Panc1 (cell line): Measurements from ENCODE around the gene ZNRF3. TPM values are rescaled to one million over a fixed set of nuclear protein-coding genes. Genes with fewer than 3 reads are reported as not detected.

Experiments used
- ATAC-seq: fragments of 200-7000 bp; cut with Tn5 transposase; 2 replicates; pipeline ENCODE4 v1.9.1; 2020; ENCODE audit warnings: mild to moderate bottlenecking, moderate library complexity
- BruUV-seq: library from RNA; stranded (reverse); fragments of 400-500 nt; replicated peaks from 2 replicates; lab custom pipeline; 2021; lab: Mats Ljungman, UMichigan
- CTCF ChIA-PET: fragments of 300-600 bp; sonication (Branson Sonifier 250); formaldehyde crosslinking; loops from one replicate; lab custom pipeline; 2022; ENCODE audit warnings: antibody characterized with exemption; lab: Charles Lee
- POLR2A ChIA-PET: fragments of 300-600 bp; sonication (Branson Sonifier 250); formaldehyde crosslinking; loops from one replicate; lab custom pipeline; 2022; ENCODE audit warnings: antibody characterized with exemption; lab: Charles Lee
- DNase-seq: peaks from one replicate; pipeline ENCODE4 v3.0.0-alpha.2; 2010; ENCODE audit warnings: low read depth, low spot score
- H3K27ac ChIP-seq: 2 replicates; pipeline ENCODE4 v1.5.1; 2011; ENCODE audit warnings: mild to moderate bottlenecking, low read length, inconsistent platforms
- H3K27me3 ChIP-seq: fragments of 200-500 bp; sonication (Bioruptor generic); 2 replicates; pipeline ENCODE4 v1.6.0; 2014; ENCODE audit warnings: low read length, inconsistent platforms; ENCODE audit not compliant: control insufficient read depth, insufficient read depth
- H3K36me3 ChIP-seq: fragments of 200-500 bp; sonication (Bioruptor generic); 2 replicates; pipeline ENCODE4 v1.5.1; 2014; ENCODE audit warnings: inconsistent platforms, mild to moderate bottlenecking, low read length, moderate library complexity; ENCODE audit not compliant: control insufficient read depth, insufficient read depth
- H3K4me1 ChIP-seq: 2 replicates; pipeline ENCODE4 v1.5.1; 2011; ENCODE audit warnings: inconsistent platforms, mild to moderate bottlenecking, low read length, moderate library complexity; ENCODE audit not compliant: control insufficient read depth, insufficient read depth
- H3K4me3 ChIP-seq, 2 experiments: 2 replicates each; pipeline ENCODE4 v1.5.1; 2011 to 2012; ENCODE audit warnings: low read depth in 2 of 2, low read length in 2 of 2, mild to moderate bottlenecking in 2 of 2, inconsistent platforms in 1 of 2, moderate library complexity in 1 of 2
- H3K9me3 ChIP-seq: fragments of 200-500 bp; sonication (Bioruptor generic); 2 replicates; pipeline ENCODE4 v1.5.1; 2014; ENCODE audit warnings: low read depth, mild to moderate bottlenecking, inconsistent platforms, low read length, moderate library complexity; ENCODE audit not compliant: control insufficient read depth, insufficient read depth
- POLR2AphosphoS5 ChIP-seq: IDR thresholded peaks from 2 replicates; pipeline ENCODE4 v1.6.1; 2012; ENCODE audit warnings: mild to moderate bottlenecking, low read depth, low read length, moderate library complexity
- SIN3A ChIP-seq: IDR thresholded peaks from 2 replicates; pipeline ENCODE4 v1.6.1; 2012; ENCODE audit warnings: low read depth, mild to moderate bottlenecking, low read length, moderate library complexity, borderline replicate concordance; ENCODE audit not compliant: insufficient read depth
- TCF7L2 ChIP-seq: IDR thresholded peaks from 2 replicates; pipeline ENCODE4 v1.6.1; 2011; ENCODE audit warnings: mild to moderate bottlenecking, low read depth, low read length, inconsistent platforms
- in situ Hi-C: cut with HindIII; loops from 2 replicates; pipeline ENCODE4 v1.10.0; 2016; ENCODE audit warnings: low sequenced_read_pairs, low pct_unique_long_range_greater_than_20kb
- intact Hi-C: fragments of 100-400 bp; cut with micrococcal nuclease; formaldehyde crosslinking; loops from one replicate; pipeline ENCODE4 v1.10.0; 2022; ENCODE audit not compliant: unreplicated experiment
- total RNA-seq: library from RNA; stranded (reverse); gene quantifications from one replicate; pipeline ENCODE4 v1.2.1, GENCODE V29; 2021; ENCODE audit not compliant: unreplicated experiment
- TF ChIP-seq, protein P1 (sequence below): fragments of 450-650 bp; IDR thresholded peaks from 2 replicates; pipeline ENCODE4 v1.5.1; 2017; ENCODE audit warnings: mild to moderate bottlenecking
- TF ChIP-seq, protein P2 (sequence below), 2 experiments: IDR thresholded peaks; 2 replicates each; pipeline ENCODE4 v1.6.1; 2011 to 2012; ENCODE audit warnings: low read depth in 2 of 2, control low read depth in 1 of 2, low read length in 1 of 2, mild to moderate bottlenecking in 1 of 2, moderate library complexity in 1 of 2; ENCODE audit not compliant: insufficient read depth in 1 of 2

ZNRF3 gene
- total RNA-seq, 1 experiment from 2014 or later: 7.3 TPM

DNA sequence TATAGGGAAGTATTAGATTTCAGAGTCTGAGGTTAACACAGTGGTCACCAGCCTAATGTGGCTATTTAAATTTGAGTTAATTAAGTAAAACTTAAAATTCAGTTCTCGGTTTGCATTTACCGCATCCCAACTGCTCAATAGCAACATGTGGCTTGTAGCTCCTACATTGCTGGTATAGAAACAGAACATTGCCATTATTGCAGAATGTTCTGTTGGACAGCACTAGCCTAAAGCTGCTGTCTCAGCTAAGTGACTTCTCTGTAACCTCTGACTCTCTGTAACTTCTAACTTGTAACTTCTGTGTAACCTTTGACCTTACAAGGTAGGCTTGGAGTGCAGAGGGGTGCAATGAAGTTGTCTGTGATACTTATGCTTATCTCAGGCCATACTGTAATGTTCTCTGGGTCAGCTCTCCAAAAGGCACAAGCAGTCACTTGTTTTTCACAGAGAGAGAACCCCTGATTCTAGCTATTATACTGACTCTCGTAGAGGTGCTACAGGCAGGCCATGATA, 78.7 kb downstream of the ZNRF3 start:
- no peaks in the 10 kb centered on the region for H3K27me3 ChIP-seq
- ATAC-seq (no peak), DNase-seq (no peak)
- TF ChIP-seq, protein P1, sequence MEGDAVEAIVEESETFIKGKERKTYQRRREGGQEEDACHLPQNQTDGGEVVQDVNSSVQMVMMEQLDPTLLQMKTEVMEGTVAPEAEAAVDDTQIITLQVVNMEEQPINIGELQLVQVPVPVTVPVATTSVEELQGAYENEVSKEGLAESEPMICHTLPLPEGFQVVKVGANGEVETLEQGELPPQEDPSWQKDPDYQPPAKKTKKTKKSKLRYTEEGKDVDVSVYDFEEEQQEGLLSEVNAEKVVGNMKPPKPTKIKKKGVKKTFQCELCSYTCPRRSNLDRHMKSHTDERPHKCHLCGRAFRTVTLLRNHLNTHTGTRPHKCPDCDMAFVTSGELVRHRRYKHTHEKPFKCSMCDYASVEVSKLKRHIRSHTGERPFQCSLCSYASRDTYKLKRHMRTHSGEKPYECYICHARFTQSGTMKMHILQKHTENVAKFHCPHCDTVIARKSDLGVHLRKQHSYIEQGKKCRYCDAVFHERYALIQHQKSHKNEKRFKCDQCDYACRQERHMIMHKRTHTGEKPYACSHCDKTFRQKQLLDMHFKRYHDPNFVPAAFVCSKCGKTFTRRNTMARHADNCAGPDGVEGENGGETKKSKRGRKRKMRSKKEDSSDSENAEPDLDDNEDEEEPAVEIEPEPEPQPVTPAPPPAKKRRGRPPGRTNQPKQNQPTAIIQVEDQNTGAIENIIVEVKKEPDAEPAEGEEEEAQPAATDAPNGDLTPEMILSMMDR: no peak
- no peak for TF ChIP-seq SIN3A
- TF ChIP-seq POLR2AphosphoS5: no peak
- TF ChIP-seq, protein P2, sequence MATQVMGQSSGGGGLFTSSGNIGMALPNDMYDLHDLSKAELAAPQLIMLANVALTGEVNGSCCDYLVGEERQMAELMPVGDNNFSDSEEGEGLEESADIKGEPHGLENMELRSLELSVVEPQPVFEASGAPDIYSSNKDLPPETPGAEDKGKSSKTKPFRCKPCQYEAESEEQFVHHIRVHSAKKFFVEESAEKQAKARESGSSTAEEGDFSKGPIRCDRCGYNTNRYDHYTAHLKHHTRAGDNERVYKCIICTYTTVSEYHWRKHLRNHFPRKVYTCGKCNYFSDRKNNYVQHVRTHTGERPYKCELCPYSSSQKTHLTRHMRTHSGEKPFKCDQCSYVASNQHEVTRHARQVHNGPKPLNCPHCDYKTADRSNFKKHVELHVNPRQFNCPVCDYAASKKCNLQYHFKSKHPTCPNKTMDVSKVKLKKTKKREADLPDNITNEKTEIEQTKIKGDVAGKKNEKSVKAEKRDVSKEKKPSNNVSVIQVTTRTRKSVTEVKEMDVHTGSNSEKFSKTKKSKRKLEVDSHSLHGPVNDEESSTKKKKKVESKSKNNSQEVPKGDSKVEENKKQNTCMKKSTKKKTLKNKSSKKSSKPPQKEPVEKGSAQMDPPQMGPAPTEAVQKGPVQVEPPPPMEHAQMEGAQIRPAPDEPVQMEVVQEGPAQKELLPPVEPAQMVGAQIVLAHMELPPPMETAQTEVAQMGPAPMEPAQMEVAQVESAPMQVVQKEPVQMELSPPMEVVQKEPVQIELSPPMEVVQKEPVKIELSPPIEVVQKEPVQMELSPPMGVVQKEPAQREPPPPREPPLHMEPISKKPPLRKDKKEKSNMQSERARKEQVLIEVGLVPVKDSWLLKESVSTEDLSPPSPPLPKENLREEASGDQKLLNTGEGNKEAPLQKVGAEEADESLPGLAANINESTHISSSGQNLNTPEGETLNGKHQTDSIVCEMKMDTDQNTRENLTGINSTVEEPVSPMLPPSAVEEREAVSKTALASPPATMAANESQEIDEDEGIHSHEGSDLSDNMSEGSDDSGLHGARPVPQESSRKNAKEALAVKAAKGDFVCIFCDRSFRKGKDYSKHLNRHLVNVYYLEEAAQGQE (IDR thresholded peaks at IDR 0.05; ENCODE audit: insufficient read depth in 1 of 2, low read depth in 2 of 2, low read length in 1 of 2): no peak
- H3K4me1 ChIP-seq: no peaks in the 10 kb centered on the region
- intact Hi-C loops (no loop called here), in situ Hi-C loops (no loop called here)
- no peaks in the 10 kb centered on the region for H3K9me3 ChIP-seq
- H3K4me3 ChIP-seq: no peak overlapping the region
- BruUV-seq: no TSS peak
- ChIA-PET POLR2A (no interaction called here), CTCF (no interaction called here)
- H3K27ac ChIP-seq: no peak overlapping the region
- H3K36me3 ChIP-seq: no peaks in the 10 kb centered on the region

DNA sequence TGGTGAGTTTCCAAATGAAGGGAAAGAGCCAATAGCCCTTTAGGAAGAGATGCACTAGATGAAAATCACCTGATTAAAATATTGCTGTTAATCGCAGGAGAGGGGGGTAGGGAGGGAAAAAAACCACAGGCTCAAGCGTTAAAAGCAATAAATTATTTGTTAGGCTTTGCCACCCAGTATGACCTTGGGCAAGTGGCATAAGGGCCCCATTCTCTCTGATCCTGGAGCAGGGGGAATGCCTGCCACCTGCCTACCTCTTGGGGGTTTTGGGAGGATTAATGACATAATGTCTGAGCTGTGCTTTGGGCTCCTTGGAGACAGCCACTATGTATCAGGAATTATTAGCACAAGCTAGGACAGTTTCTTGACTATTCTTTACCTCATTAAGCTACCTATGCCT, 80.0 kb downstream of the ZNRF3 start:
- DNase-seq (no peak), ATAC-seq (no peak)
- H3K36me3 ChIP-seq: no peaks in the 10 kb centered on the region
- CTCF ChIA-PET: no interaction called here
- no TSS peak for BruUV-seq
- TF ChIP-seq TCF7L2: no peak
- POLR2A ChIA-PET: no interaction called here
- H3K27me3 ChIP-seq: no peaks in the 10 kb centered on the region
- in situ Hi-C loops: no loop called here
- no peak overlapping the region for H3K27ac ChIP-seq
- no peak overlapping the region for H3K4me3 ChIP-seq
- no peaks in the 10 kb centered on the region for H3K9me3 ChIP-seq
- intact Hi-C loops: no loop called here
- H3K4me1 ChIP-seq: no peaks in the 10 kb centered on the region

DNA sequence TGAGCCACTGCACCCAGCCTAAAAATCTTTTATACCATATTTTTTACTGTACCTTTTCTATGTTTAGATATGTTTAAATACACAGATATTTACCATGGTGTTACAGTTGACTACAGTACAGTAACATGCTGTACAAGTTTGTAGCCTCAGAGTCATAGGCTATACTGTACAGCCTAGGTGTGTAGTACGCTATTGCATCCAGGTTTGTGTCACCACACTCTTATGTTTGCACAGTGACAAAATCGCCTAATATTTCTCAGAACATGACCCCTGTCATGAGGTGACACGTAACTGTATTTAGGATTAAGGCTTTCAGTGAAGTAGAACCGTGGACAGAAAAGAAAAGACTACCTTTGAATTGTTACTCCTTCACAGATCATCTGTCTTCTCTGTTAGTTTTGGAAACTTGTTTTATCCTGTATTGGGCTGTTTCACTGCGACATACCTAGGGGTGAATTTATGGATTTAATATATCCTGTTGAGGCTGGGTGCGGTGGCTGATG, 83.8 kb downstream of the ZNRF3 start:
- Histone ChIP-seq H3K27ac (no peak overlapping the region), H3K4me1 (no peaks in the 10 kb centered on the region), H3K9me3 (no peaks in the 10 kb centered on the region), H3K4me3 (no peak overlapping the region), H3K27me3 (no peaks in the 10 kb centered on the region), H3K36me3 (no peaks in the 10 kb centered on the region)
- no peak for DNase-seq
- intact Hi-C loops: no loop called here
- BruUV-seq: no TSS peak
- ATAC-seq: no peak
- ChIA-PET CTCF (no interaction called here), POLR2A (interaction anchor here (0.6 to 0.7 kb wide), 2 partner anchors 99 to 312 kb away, joined by 3 to 6 read pairs; no protein-coding TSS in a partner anchor)
- TF ChIP-seq, protein P1: no peak
- no peak for TF ChIP-seq POLR2AphosphoS5
- in situ Hi-C loops: no loop called here
